SKM-1 treated with dmso at 0.1 percent for 144 hours (cell line): ENCODE data around the gene NUB1.

Experiments used
- DNase-seq: peaks from one replicate; lab custom pipeline; 2025; ENCODE audit not compliant: unreplicated experiment; lab: John Stamatoyannopoulos, UW

NUB1 gene

GRCh38 chr7:151422212-151422611, 80.6 kb downstream of the NUB1 start:
- no peak for DNase-seq

- no peak for DNase-seq
These were observed 81.6 kb downstream of the NUB1 start for GRCh38 chr7:151423226-151423625.

- DNase-seq, result no peak
These were observed 82.3 kb downstream of the NUB1 start for GRCh38 chr7:151423936-151424335.

- no peak for DNase-seq
These were observed 83.2 kb downstream of the NUB1 start for GRCh38 chr7:151424799-151425198.

- DNase-seq, result no peak
These were observed 84.2 kb downstream of the NUB1 start for GRCh38 chr7:151425670-151426440.

GRCh38 chr7:151426441-151426903, 84.9 kb downstream of the NUB1 start:
- no peak for DNase-seq

GRCh38 chr7:151426904-151427704, 85.5 kb downstream of the NUB1 start:
- DNase-seq, result no peak

GRCh38 chr7:151427705-151428377, 86.2 kb downstream of the NUB1 start:
- no peak for DNase-seq
